Measurements from ENCODE around the gene DDX39A. TPM values are rescaled to one million over a fixed set of nuclear protein-coding genes. Genes with fewer than 3 reads are reported as not detected.

DDX39A gene
- total and polyA plus RNA-seq, 2 of the 8 experiments (the other 6 are each of a cell fraction or from before 2014, with no cell fraction given), result 139 TPM

GRCh38 chr19:14440049-14440448 lies 20.9 kb upstream of the DDX39A start:
- H3K14ac ChIP-seq (ENCODE audit: insufficient read length), result no peak overlapping the region
- no peak overlapping the region for H3K9ac ChIP-seq (replicated peaks in 1 of 4; ENCODE audit: extremely low read depth in 1 of 4, low read depth in 3 of 4, low read length in 3 of 4)
- no peaks in the 10 kb centered on the region for H3K23me2 ChIP-seq (ENCODE audit: low read depth, low read length)
- peaks cover 15 to 33% (median 26%) of the 10 kb centered on the region in 4 experiments for H3K36me3 ChIP-seq (ENCODE audit: control insufficient read depth in 2 of 4, insufficient read depth in 4 of 4, low read length in 3 of 4)
- H2AFZ ChIP-seq (ENCODE audit: low read length), result no peak overlapping the region
- CTCF ChIA-PET (ENCODE audit: partially characterized antibody), result interaction anchor here (0.8 to 1.7 kb wide), 5 partner anchors 9 to 34 kb away, joined by 3 to 5 read pairs (median 4); no protein-coding TSS in a partner anchor
- peaks cover 0 to 32% of the 10 kb centered on the region in 2 experiments; a peak in 2 of 4 replicates for H3K79me2 ChIP-seq (ENCODE audit: control insufficient read depth in 1 of 2, insufficient read depth in 2 of 2, low read length in 2 of 2)
- H2BK12ac ChIP-seq (ENCODE audit: low read depth, low read length), result no peak overlapping the region
- H3K4me1 ChIP-seq (replicated peaks in 1 of 4; ENCODE audit: control insufficient read depth in 3 of 4, insufficient read depth in 4 of 4, low read length in 3 of 4), result no peaks in the 10 kb centered on the region
- 88% methylated on average over 7 of the region's 9 CpGs; no CpG with 5 or more reads in 1 of the 2 experiments for WGBS, 2 experiments (ENCODE audit: extremely low coverage in 1 of 2, insufficient coverage in 1 of 2, insufficient read length in 1 of 2, insufficient replicate concordance in 2 of 2, low coverage in 1 of 2, low lambda C conversion rate in 2 of 2, missing lambda C conversion rate in 1 of 2)
- no peak overlapping the region for H3K4ac ChIP-seq (replicated peaks; ENCODE audit: insufficient read length, low read depth, low read length)
- no peak overlapping the region for H4K91ac ChIP-seq (replicated peaks; ENCODE audit: insufficient read length, low read length)
- H2BK5ac ChIP-seq (ENCODE audit: low read depth, low read length), result no peak overlapping the region
- H3K27me3 ChIP-seq (replicated peaks in 1 of 4; ENCODE audit: control insufficient read depth in 3 of 4, extremely low read depth in 1 of 4, insufficient read depth in 3 of 4, low read length in 3 of 4), result no peaks in the 10 kb centered on the region
- H3K56ac ChIP-seq (replicated peaks; ENCODE audit: insufficient read length, low read depth, low read length), result no peak overlapping the region
- no peak overlapping the region for H2BK120ac ChIP-seq (replicated peaks; ENCODE audit: low read depth, low read length)
- H4K5ac ChIP-seq (ENCODE audit: insufficient read length, low read depth, low read length), result no peak overlapping the region
- peaks cover 11% of the 10 kb centered on the region; the same call in 1 of the 2 replicates for H3K79me1 ChIP-seq (ENCODE audit: low read depth, low read length)
- H3K18ac ChIP-seq (ENCODE audit: extremely low read depth, low read length), result no peak overlapping the region
- H3K9me3 ChIP-seq (ENCODE audit: insufficient read depth in 2 of 2, low read depth in 1 of 2, low read length in 1 of 2), result no peaks in the 10 kb centered on the region
- no peak for FAIRE-seq
- DNase-seq (ENCODE audit: low read depth in 1 of 2, low spot score in 2 of 2), result no peak
- H4K8ac ChIP-seq (ENCODE audit: extremely low read depth, insufficient read depth, low read length), result no peak overlapping the region
- no peak overlapping the region for H2BK20ac ChIP-seq (ENCODE audit: low read length)
- POLR2A ChIA-PET (ENCODE audit: partially characterized antibody), result interaction anchor here (1.2 kb wide), 1 partner anchor 28 kb away, joined by 3 read pairs; no protein-coding TSS in a partner anchor
- H3K27ac ChIP-seq (ENCODE audit: low read depth, low read length), result no peak overlapping the region
- H2AK5ac ChIP-seq (ENCODE audit: low read depth, low read length), result no peak overlapping the region
- no peak overlapping the region for H3K4me2 ChIP-seq (ENCODE audit: insufficient read depth in 1 of 2, low read depth in 2 of 2, low read length in 2 of 2)
- no peak for TF ChIP-seq ATF2 (IDR thresholded peaks at IDR 0.05; ENCODE audit: low read length)
- TF ChIP-seq KDM5A (IDR thresholded peaks at IDR 0.05; ENCODE audit: low read length), result no peak
- H4K20me1 ChIP-seq (replicated peaks in 1 of 2; ENCODE audit: control insufficient read depth in 1 of 2, insufficient read depth in 2 of 2, low read length in 2 of 2), result peaks cover 8 to 27% of the 10 kb centered on the region in 2 experiments
- H3K23ac ChIP-seq (ENCODE audit: insufficient read length), result no peak overlapping the region
- H3K4me3 ChIP-seq (ENCODE audit: extremely low read depth in 1 of 4, insufficient read depth in 2 of 4, low read depth in 3 of 4, low read length in 4 of 4), result no peak overlapping the region
- no peak overlapping the region for H2BK15ac ChIP-seq (ENCODE audit: low read length)

Data from H1 (cell line).